Measurements from ENCODE around the gene AP3S1.

The AP3S1 gene

DNA sequence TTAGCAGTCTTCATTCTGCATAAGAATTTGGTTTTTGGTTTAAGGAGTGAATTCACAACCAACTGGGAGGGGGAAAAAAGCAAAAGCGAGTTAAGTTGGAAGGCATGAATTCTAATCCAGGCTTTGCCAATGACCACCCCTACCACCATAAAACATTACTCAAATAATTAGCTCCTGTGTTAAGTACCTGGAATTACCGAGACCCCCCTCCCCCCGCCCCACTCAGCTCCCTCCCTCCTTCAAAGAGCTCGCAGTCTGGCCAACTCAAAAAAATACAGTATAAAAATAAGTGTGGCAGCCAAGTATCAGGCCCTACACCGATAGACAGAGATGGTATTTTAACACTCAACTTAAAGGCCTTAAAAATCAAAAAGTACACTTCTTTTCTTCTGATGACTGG, 862 bp upstream of the AP3S1 start (continued):
- TF ChIP-seq ZNF510 (tag by site-specific recombination; IDR thresholded peaks at IDR 0.05; ENCODE audit: insufficient replicate concordance) (no peak), EGR2 (tag by site-specific recombination; IDR thresholded peaks at IDR 0.05; ENCODE audit: low read depth) (no peak), ZNF311 (tag by site-specific recombination; IDR thresholded peaks at IDR 0.05; ENCODE audit: borderline replicate concordance) (no peak), ZNF341 (tag by site-specific recombination; IDR thresholded peaks at IDR 0.05; ENCODE audit: low read depth) (peak; percentile 90), ZNF112 (tag by site-specific recombination; IDR thresholded peaks at IDR 0.05) (no peak), ZNF768 (tag by site-specific recombination; IDR thresholded peaks at IDR 0.05) (no peak)
- TF ChIP-seq, protein P1, sequence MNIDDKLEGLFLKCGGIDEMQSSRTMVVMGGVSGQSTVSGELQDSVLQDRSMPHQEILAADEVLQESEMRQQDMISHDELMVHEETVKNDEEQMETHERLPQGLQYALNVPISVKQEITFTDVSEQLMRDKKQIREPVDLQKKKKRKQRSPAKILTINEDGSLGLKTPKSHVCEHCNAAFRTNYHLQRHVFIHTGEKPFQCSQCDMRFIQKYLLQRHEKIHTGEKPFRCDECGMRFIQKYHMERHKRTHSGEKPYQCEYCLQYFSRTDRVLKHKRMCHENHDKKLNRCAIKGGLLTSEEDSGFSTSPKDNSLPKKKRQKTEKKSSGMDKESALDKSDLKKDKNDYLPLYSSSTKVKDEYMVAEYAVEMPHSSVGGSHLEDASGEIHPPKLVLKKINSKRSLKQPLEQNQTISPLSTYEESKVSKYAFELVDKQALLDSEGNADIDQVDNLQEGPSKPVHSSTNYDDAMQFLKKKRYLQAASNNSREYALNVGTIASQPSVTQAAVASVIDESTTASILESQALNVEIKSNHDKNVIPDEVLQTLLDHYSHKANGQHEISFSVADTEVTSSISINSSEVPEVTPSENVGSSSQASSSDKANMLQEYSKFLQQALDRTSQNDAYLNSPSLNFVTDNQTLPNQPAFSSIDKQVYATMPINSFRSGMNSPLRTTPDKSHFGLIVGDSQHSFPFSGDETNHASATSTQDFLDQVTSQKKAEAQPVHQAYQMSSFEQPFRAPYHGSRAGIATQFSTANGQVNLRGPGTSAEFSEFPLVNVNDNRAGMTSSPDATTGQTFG (tag by site-specific recombination; IDR thresholded peaks at IDR 0.05; ENCODE audit: borderline replicate concordance), result no peak

DNA sequence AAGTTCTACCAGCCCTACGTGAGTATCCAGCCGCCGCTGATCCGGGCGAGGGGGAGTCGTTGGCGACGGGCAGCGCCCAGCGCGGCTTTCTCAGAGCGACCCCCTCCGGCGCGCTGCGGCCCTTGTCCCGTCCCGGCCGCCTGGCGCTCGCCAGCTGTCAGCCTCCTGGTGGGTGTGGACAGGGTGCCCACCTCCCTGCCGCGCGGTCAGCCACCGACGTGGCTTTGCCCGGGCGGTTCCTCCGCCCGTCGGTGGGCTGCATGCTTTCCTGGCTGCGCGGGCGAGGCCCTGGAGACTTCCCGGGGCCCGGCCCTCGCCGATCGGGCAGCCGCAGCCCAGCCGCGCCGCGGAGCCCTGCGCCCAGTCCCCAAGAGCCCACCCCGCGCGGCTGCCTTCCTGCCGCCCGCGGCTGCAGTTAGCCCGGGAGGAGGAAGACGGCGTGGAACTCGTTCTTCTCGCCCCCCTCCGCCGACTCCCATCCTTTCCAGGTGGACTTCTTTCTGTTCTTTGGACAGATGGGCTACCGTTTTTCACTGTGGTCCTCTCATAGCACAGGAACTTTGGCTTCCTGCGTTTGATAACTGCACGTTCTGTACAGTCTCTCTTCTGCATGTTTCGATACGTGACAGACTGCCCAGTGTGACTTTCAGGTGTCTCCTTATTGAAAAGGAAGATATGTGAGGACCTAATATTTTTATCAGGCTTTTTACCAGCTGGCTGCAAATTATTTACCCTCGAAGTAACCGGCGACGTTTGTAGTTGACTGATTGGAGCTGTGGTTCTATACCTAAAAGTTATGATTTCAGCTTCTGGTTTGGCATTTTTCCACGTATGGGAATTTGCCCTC, 577 bp downstream of the AP3S1 start:
- POLR2A ChIA-PET, result interaction anchor here (1.2 kb wide), 1 partner anchor 26 kb away, joined by 4 read pairs; the partner anchor contains the start of gene CDO1
- Histone ChIP-seq H3K4me1 (ENCODE audit: control insufficient read depth, insufficient read depth, low read length) (peaks cover 23% of the 10 kb centered on the region; the same call in 1 of the 2 replicates), H3K9me3 (ENCODE audit: control insufficient read depth, insufficient read depth, low read depth, low read length) (no peaks in the 10 kb centered on the region), H3K36me3 (ENCODE audit: control insufficient read depth in 2 of 2, insufficient read depth in 1 of 2, low read length in 2 of 2) (peaks cover 4 to 7% of the 10 kb centered on the region in 2 experiments), H3K4me3 (ENCODE audit: low read depth, low read length) (peak overlapping the region; percentile 64), H3K27ac (ENCODE audit: extremely low read depth, low read depth, low read length) (peak overlapping the region; percentile 95)
- CTCF ChIA-PET, result interaction anchor here (1.0 to 1.6 kb wide), 4 partner anchors 31 to 225 kb away, joined by 3 to 9 read pairs (median 5); no protein-coding TSS in a partner anchor
- no peak for TF ChIP-seq ZNF518A (tag by site-specific recombination; conservative IDR thresholded peaks at IDR 0.05; ENCODE audit: low read depth)
- no peak for TF ChIP-seq ZFP3 (tag by site-specific recombination; IDR thresholded peaks at IDR 0.05; ENCODE audit: low read depth)
- TF ChIP-seq ZNF473 (tag by site-specific recombination; IDR thresholded peaks at IDR 0.05), result no peak
- no peak for TF ChIP-seq ZNF585B (tag by site-specific recombination; IDR thresholded peaks at IDR 0.05)
- TF ChIP-seq, protein P2, sequence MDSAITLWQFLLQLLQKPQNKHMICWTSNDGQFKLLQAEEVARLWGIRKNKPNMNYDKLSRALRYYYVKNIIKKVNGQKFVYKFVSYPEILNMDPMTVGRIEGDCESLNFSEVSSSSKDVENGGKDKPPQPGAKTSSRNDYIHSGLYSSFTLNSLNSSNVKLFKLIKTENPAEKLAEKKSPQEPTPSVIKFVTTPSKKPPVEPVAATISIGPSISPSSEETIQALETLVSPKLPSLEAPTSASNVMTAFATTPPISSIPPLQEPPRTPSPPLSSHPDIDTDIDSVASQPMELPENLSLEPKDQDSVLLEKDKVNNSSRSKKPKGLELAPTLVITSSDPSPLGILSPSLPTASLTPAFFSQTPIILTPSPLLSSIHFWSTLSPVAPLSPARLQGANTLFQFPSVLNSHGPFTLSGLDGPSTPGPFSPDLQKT (IDR thresholded peaks at IDR 0.05; ENCODE audit: borderline replicate concordance, low read depth, low read length), result no peak
- no peak for TF ChIP-seq KLF9 (tag by site-specific recombination; IDR thresholded peaks at IDR 0.05; ENCODE audit: low read depth)
- TF ChIP-seq ZNF501 (tag by site-specific recombination; IDR thresholded peaks at IDR 0.05), result no peak
- TF ChIP-seq ZNF707 (tag by site-specific recombination; IDR thresholded peaks at IDR 0.05), result no peak
- TF ChIP-seq, protein P3, sequence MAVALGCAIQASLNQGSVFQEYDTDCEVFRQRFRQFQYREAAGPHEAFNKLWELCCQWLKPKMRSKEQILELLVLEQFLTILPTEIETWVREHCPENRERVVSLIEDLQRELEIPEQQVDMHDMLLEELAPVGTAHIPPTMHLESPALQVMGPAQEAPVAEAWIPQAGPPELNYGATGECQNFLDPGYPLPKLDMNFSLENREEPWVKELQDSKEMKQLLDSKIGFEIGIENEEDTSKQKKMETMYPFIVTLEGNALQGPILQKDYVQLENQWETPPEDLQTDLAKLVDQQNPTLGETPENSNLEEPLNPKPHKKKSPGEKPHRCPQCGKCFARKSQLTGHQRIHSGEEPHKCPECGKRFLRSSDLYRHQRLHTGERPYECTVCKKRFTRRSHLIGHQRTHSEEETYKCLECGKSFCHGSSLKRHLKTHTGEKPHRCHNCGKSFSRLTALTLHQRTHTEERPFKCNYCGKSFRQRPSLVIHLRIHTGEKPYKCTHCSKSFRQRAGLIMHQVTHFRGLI (tag by site-specific recombination; IDR thresholded peaks at IDR 0.05), result peak; percentile 51; the same call in 1 of the 2 replicates
- TF ChIP-seq SCRT2 (tag by site-specific recombination; IDR thresholded peaks at IDR 0.05), result no peak
- TF ChIP-seq, protein P4, sequence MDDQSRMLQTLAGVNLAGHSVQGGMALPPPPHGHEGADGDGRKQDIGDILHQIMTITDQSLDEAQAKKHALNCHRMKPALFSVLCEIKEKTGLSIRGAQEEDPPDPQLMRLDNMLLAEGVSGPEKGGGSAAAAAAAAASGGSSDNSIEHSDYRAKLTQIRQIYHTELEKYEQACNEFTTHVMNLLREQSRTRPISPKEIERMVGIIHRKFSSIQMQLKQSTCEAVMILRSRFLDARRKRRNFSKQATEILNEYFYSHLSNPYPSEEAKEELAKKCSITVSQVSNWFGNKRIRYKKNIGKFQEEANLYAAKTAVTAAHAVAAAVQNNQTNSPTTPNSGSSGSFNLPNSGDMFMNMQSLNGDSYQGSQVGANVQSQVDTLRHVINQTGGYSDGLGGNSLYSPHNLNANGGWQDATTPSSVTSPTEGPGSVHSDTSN (CRISPR knock-in tag; IDR thresholded peaks at IDR 0.05), result peak; percentile 65; the same call in 1 of the 2 replicates
- no peak for TF ChIP-seq ZNF658 (tag by site-specific recombination; IDR thresholded peaks at IDR 0.05)
- TF ChIP-seq ZNF350 (tag by site-specific recombination; IDR thresholded peaks at IDR 0.05), result no peak
- no peak for TF ChIP-seq ZBTB48 (tag by site-specific recombination; IDR thresholded peaks at IDR 0.05)
- no peak for TF ChIP-seq ZBTB21 (tag by site-specific recombination; IDR thresholded peaks at IDR 0.05)

All from HEK293 (cell line).